Ramos (cell line): ENCODE data around the gene TNFAIP3.
"Not testable (repeated sequence)": the region's sequence is repeated elsewhere in the genome, so short reads cannot be mapped to it uniquely, and the experiment has no call there.

Experiments
- in situ Hi-C: fragments of 300-500 bp; cut with MboI; formaldehyde crosslinking; loops from one replicate; pipeline ENCODE4 v1.14.3; 2022; ENCODE audit warnings: low sequenced_read_pairs; ENCODE audit not compliant: unreplicated experiment

Gene TNFAIP3

GRCh38 chr6:137844327-137844726, 22.7 kb upstream of the TNFAIP3 start:
- in situ Hi-C loops, result not testable (repeated sequence)

- in situ Hi-C loops, result not testable (repeated sequence)
These were observed 22.3 kb upstream of the TNFAIP3 start for GRCh38 chr6:137844773-137845172.

GRCh38 chr6:137845460-137845859, 21.6 kb upstream of the TNFAIP3 start:
- in situ Hi-C loops, result no loop called here

- in situ Hi-C loops, result no loop called here
These were observed 20.8 kb upstream of the TNFAIP3 start for GRCh38 chr6:137846274-137846673.

- in situ Hi-C loops, result no loop called here
These were observed 20.2 kb upstream of the TNFAIP3 start for GRCh38 chr6:137846772-137847313.

GRCh38 chr6:137847748-137848147, 19.3 kb upstream of the TNFAIP3 start:
- in situ Hi-C loops, result no loop called here

- in situ Hi-C loops, result no loop called here
These were observed 18.4 kb upstream of the TNFAIP3 start for GRCh38 chr6:137848672-137849071.

- in situ Hi-C loops, result no loop called here
These were observed 17.7 kb upstream of the TNFAIP3 start for GRCh38 chr6:137849181-137849980.

- in situ Hi-C loops, result no loop called here
These were observed 16.9 kb upstream of the TNFAIP3 start for GRCh38 chr6:137849981-137850714.

GRCh38 chr6:137850816-137851602, 16.1 kb upstream of the TNFAIP3 start:
- in situ Hi-C loops, result no loop called here

- in situ Hi-C loops, result no loop called here
These were observed 15.4 kb upstream of the TNFAIP3 start for GRCh38 chr6:137851669-137852068.

- in situ Hi-C loops, result no loop called here
These were observed 14.7 kb upstream of the TNFAIP3 start for GRCh38 chr6:137852346-137852745.

GRCh38 chr6:137852811-137853210, 14.2 kb upstream of the TNFAIP3 start:
- in situ Hi-C loops, result no loop called here

GRCh38 chr6:137853569-137854213, 13.4 kb upstream of the TNFAIP3 start:
- in situ Hi-C loops, result no loop called here

GRCh38 chr6:137856138-137856898, 10.7 kb upstream of the TNFAIP3 start:
- in situ Hi-C loops, result no loop called here

- in situ Hi-C loops, result no loop called here
These were observed 8.0 kb upstream of the TNFAIP3 start for GRCh38 chr6:137859025-137859424.

GRCh38 chr6:137860394-137861005, 6.6 kb upstream of the TNFAIP3 start:
- in situ Hi-C loops, result no loop called here

- in situ Hi-C loops, result no loop called here
These were observed 5.3 kb upstream of the TNFAIP3 start for GRCh38 chr6:137861550-137862337.
